ENCODE measurements around the gene CD4.

The CD4 gene

DNA sequence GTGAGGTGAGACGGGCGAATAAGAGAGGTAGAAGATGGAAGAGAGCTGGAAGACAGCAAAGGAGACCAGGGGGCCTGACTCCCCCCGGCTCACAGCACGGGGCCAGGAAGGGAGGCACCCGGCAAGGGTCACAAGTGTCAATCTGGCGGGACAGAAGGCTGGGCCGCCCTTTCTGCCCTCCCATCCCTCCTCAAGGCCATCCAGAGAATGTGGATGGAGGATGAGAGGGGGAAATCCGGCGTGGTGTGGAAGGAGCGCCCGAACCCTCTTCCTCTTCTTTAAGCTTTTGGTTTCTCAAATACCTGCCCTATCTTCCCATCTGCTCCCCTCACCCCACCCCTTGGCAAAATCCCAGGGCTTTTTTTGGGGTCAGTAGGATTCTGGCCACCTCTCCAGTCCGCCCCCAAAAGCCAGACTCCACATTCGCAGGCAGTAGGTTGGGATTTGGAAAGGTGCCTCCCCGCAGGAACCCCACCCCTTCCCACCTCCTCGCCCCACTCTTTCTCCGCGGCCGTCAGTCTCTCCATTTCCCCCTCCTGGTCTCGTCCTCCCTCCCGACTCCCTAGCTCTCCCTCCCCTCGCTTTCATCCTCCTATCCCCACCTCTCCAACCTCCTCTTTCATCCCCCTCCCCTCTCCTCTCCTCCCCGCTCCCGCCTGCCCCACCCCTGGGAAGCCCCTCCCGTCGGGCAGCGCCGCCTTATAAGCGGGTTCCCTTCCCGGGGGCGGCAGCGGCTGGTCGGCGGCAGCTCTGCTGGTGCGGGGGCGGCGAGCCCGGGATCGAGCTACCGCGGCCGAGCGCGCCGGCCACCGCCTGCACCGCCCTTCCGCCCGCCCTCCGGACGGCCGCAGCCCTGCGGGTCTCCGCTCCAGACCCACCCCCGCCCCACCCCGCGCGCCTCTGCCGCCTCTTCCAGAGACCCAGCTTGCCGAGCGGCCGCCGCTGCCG, 23.4 kb upstream of the CD4 start, which contains the start of gene PTMS:
TSS of gene PTMS (plus strand) at position 730 of the 948 bp plus-strand sequence. CDS start 343 bp downstream, outside the sequence.
- peak; percentile 100 for DNase-seq

DNA sequence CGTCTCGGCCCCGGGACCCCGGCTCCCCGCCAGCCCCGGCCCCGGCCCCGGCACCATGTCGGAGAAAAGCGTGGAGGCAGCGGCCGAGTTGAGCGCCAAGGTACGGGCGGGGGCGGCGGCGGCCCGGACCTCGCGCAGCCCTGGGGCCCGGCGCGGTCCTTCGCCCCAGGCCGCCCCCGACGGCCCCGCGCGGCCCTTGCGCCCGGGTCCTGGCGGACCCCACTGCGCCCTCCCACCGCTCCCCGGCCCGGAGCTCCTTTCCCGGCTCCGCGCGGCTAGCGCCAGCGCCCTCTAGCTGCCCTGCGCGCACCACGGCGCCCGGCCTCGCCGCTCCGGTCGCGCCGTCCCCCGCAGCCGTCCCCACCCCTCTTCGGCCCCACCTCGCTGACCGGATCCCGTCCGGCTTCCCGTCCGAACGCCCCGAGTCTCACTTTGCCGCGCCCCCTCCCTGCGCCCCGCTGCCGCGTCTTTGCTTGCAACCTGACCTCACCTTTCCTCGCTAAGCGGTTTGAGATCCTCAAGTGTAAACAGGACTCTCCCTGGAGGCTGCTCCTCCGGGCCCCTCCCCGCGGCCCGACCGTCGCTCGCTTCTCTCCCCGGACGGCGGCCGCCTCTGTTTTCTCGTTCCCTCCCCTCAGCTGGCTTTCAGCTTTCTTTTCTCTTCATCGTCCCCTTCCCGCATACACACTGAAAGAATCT, 22.5 kb upstream of the CD4 start:
- peak; percentile 99 for DNase-seq

DNA sequence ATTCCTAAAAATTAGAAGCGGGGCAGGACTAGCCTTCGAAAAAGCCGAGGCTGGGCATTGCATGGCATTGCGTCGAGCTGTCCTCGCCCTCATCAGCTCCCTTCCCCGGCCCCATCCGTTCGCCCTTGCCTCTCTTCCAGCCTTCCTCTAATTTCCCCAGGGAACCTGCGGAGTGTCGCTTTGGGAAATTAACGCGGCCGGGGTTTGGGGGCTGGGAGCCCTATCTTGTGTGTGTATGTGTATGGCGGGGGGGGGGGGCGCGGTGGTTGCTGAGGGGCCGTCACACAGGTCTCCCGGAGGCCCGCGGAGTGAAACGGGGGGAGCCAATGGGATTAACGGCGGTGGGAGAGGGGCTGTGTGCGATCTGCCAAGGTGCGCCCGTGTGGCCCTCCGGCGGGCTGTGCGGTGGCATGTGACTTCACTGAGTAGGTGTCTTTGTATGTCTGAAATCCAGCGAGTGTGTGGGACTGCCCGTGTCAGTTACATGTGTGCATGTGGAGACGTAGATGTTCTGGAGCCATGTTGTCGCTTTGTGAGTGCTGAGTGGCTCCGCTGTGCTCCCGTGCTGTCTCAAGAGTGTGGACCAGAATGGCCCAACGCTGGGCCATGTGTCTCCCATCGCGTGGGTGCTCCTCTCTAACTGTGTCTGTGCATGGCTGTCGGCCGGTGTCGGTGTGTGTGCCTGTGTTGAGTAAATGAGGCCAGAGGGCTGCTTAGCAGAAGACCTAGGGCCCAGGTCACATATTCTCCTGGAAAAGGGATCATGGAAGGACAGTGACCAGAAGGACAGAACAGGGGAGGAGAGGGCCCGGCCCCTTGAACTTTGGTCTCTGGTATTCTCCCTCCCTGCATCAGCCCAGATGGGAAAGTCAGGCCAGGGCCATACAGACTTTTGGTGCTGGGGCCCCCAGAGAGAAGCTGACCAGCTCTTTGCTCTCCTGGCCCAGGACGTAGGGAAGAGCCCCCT, 21.7 kb upstream of the CD4 start:
- peak; percentile 93 for DNase-seq

DNA sequence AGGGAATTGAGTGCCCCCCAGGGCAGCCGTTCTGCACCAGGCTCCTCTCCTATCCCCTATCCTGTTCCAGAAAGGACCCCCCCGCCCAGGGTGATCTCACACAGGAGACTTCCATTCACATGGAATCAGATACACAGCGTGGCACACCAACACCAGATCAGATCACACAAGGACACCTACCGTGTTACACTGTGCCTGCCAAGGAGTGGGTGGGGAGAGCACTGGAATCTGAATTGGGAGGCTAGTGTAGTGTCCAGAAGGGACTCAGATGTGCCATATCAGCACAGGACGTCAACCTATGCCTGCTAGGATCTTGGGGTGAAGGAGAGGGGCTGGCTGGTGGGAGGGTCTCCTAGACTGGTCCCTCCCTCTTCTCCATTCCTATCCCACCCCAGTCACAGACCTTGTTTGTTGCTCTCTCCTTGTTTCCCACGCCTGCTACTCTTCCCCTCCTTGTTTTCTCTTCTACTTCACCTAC, 20.9 kb upstream of the CD4 start:
- DNase-seq = peak; percentile 88

DNA sequence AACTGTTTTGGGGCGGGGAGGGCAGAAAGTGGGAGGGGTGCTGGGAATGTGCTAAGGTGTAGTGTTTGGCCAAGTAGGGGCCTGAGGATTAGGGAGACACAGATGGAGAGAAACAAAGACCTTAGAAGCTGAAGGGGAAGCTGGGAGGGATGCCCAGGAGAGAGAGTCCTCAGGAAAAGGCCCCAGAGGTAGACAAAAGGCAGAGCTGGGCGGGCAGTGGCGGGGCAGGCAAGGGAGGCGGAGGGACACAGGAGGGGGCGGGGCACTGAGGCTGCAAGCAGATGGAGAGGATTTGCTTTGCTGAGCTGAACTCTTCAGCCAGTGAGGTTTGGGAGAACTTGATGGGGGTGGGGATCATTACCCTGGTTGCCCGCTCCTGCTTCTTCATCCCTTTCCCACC, 20.3 kb upstream of the CD4 start:
- DNase-seq = peak; percentile 99

DNA sequence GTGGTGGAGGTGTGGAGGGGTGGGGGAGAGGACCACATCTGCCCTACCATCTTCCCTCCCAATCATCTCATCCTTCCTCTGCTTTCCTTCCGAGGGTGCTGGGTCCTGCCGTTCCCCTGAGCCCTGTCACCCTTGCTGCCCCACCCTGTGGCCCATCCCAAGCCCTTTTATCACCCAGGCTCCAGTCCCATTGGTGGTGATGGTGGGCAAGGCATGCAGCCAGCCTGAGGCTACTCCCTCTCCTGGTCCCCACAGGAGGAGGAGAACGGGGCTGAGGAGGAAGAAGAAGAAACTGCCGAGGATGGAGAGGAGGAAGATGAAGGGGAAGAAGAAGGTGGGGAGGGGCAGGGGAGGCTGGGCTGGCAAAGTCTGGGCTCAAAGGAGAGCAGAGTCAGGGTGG, 19.7 kb upstream of the CD4 start:
- no peak for DNase-seq

DNA sequence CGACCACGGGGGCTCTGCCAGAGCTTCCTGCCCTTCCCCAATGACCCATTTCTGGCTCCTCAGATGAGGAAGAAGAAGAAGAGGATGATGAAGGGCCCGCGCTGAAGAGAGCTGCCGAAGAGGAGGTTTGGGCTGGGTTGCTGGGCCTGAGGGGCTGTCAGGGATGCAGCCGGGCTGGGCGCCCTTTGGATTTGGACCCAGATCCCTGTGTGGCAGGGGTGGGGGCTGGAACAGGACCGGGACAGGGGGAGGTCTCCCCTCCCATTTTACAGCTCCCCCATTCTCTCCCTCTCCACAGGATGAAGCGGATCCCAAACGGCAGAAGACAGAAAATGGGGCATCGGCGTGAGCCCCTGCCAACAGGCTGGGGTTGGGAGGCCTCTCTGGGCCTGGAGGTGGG, 19.2 kb upstream of the CD4 start:
- no peak for DNase-seq

DNA sequence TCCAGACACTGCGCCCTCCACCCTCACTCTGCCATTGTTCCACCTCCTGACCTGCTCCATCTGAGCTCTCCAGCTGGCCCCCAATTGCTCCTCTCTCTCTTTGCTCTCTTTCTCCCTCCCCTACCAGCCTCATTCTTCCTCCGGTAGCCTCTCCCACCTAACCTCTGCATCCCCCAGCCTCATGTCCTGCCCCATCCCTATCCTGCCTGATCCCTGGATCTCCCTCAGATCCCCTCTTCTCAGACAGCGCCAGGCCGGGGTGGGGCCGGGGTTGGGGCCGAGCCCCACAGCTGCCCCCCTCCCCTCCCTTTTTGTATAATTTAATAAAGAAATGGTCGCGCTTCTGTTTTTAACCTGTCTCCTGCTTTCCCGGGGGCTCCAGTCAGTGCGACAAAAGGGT, 18.7 kb upstream of the CD4 start:
- DNase-seq = no peak

DNA sequence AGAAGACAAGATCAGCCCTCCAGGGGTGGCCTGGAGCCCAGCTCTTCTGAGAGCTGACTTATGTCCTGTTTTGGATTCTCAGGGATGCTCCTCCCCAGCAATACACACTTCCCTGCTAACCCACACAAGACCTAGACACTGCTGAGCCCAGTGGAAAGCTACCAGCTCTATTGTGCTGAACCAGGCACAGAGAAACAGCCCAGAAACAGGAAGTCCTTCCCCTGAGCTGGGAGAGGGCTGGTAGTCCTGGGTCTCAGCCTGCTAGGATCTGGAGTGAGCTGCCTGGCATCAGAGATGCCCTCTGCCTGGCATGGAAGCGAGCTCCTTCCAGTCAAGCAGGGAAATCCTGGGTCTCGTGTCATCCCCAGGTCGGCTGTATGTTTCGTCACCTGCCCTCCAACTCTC, 18.2 kb upstream of the CD4 start:
- no peak for DNase-seq

DNA sequence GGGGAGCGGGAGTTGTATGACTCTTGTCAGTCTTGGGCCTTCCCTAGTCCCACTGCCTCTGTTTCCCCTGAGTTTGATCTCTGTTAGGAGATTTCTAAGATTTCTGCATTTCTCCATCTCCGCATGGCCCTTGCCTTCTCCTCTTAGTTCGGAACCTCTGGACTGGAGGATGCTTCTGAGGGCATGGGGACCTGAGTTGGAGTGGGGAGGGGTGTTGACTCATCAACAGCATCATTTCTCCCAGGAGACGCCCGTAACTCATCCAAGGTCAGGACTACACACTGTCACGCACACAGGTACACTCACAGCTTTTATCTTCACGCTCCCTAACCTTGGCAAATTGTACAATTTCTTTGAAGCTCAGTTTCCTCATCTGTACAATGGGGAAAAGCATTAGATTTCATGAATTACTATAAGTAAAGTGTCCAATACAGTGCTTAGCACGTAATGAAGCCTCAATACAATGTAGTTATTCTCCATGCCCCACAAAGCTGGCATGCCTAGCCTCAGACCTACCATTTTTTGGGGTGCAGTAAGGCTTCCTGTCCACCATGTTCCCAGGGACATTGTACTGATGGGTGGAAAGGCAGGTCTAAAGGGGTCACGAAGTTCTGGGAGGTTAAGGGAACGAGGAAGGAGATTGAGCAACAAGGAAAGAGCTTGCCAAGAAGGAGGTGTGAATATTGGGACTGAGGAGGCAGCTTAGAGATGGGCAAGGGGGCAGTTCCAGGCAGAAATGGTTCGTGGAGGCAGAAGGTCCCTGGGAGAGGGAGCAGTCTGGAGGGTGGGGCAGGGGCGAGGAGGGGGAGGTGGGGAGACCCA, 17.6 kb upstream of the CD4 start:
- DNase-seq = no peak

DNA sequence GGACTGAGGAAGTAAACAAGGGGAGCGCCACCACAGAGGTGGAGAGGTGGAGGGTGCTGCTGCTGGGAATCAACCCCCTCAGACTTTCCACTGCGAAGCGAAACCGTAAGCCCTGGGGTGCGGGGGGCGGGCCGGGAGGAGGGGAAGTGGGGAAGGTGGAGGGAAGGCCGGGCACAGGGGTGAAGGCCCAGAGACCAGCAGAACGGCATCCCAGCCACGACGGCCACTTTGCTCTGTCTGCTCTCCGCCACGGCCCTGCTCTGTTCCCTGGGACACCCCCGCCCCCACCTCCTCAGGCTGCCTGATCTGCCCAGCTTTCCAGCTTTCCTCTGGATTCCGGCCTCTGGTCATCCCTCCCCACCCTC, 17.0 kb upstream of the CD4 start, which contains the start of gene LAG3:
TSS of gene LAG3 (plus strand) at position 190 of the 365 bp plus-strand sequence. CDS start 333 bp downstream, outside the sequence.
- no peak for DNase-seq

DNA sequence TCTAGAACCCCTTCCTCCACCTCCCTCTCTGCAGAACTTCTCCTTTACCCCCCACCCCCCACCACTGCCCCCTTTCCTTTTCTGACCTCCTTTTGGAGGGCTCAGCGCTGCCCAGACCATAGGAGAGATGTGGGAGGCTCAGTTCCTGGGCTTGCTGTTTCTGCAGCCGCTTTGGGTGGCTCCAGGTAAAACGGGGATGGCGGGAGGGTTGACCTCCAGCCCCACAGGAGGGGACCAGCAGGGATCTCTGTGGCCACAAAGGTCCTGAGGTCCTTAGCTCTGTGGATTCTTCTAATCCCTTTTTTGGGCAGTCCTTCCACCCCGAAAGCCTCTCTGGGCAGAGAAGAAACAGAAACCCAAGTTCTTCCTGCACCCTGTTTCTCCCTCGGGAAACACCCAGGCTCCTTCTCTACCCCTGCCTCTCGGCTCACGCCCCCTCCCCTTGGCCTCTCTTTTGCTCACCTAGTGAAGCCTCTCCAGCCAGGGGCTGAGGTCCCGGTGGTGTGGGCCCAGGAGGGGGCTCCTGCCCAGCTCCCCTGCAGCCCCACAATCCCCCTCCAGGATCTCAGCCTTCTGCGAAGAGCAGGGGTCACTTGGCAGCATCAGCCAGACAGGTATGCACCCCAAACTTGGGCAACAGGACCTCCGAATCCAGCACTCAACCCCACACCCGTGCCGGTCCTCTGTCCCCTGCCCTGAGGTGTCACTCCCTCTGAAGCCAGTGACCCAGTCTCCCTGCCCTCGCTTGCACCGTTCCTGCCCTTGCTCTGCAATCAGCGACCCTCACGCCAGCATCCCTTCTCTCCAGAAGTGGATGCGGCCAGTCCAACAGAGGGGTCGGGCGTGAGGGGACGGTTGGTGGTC, 16.4 kb upstream of the CD4 start:
- no peak for DNase-seq

DNA sequence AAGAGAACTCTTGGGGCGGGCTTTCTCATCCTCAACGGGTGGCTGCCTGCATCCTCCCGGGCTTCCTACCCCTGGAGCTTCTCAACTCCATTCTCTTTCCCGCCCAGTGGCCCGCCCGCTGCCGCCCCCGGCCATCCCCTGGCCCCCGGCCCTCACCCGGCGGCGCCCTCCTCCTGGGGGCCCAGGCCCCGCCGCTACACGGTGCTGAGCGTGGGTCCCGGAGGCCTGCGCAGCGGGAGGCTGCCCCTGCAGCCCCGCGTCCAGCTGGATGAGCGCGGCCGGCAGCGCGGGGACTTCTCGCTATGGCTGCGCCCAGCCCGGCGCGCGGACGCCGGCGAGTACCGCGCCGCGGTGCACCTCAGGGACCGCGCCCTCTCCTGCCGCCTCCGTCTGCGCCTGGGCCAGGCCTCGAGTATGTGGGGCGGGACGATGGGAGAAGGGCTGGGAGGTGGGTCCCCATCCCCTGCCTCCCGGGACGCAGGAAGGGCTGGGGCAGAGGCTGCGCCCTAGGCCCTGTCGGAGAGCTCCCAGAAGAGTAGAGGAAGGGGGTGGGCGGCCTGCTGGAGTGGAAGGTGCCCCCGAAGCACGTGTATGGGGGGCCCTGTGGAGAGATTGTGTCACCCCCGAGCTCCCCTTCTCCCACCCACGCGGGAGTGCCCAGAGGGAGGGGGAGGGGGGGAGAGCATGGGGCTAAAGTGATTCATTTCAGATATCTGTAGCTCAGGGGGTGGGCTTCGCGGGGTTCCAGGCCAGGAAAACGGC, 15.6 kb upstream of the CD4 start:
- no peak for DNase-seq

DNA sequence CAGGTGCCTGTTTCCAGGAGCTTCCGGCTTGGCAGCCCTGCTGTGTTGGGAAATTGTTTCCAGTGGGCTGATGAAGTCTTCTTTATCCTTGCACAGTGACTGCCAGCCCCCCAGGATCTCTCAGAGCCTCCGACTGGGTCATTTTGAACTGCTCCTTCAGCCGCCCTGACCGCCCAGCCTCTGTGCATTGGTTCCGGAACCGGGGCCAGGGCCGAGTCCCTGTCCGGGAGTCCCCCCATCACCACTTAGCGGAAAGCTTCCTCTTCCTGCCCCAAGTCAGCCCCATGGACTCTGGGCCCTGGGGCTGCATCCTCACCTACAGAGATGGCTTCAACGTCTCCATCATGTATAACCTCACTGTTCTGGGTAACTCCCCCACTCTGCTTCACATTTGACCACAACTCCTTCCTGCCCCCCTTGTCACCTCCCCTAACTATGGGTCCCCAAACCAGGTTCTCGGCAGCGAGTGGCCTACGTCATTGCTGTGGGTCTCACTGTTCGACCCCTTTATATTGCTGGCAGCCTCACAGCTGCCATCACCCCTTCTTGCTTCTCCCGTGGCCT, 14.7 kb upstream of the CD4 start:
- DNase-seq = no peak

DNA sequence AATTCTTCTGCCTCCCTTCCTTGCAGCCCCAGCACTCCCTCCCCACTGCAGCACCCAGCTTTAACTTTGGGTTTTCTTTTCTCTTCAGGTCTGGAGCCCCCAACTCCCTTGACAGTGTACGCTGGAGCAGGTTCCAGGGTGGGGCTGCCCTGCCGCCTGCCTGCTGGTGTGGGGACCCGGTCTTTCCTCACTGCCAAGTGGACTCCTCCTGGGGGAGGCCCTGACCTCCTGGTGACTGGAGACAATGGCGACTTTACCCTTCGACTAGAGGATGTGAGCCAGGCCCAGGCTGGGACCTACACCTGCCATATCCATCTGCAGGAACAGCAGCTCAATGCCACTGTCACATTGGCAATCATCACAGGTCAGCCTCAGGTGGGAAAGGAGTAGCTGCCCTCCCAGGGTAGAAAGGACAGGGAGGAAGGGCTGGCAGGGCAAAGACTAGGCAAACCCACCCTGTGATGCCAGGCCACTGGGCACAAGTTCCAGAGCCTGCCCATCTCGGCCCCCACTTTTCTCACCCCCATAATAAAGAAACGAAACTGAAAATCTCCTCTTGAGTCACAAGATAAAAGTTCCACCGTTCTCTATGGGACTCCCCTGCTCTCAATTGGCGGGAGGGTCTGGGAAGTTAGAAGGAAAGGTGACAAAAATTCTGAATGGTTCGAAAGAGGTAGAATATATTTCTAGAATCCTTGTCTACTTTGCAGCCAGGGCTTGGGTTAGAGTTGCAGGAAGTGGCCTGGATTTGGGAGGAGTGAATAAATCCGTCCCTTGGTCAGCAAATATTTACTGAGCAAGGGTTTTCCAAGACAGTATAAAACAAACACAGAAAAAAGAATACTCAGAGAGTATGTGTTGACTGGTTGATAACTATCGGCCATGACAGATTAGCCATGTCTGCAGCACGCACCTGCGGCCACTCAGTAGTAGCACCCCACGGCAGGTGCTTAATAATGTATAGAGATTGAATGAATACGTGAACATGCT, 13.8 kb upstream of the CD4 start:
- no peak for DNase-seq

DNA sequence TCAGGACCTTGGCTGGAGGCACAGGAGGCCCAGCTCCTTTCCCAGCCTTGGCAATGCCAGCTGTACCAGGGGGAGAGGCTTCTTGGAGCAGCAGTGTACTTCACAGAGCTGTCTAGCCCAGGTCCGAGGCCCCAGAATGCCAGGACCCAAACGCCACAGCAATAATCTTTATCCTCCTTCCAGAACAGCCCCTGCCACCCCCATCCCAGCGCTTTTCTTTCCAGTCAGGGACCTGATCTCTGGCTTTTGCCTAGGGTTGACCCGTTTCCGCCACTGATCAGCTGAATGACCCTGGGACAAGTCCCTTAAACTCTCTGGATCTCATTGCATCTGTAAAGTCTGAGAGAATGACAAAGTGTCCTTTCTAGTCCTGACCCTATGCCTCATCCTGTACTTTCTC, 11.9 kb upstream of the CD4 start:
- no peak for DNase-seq

DNA sequence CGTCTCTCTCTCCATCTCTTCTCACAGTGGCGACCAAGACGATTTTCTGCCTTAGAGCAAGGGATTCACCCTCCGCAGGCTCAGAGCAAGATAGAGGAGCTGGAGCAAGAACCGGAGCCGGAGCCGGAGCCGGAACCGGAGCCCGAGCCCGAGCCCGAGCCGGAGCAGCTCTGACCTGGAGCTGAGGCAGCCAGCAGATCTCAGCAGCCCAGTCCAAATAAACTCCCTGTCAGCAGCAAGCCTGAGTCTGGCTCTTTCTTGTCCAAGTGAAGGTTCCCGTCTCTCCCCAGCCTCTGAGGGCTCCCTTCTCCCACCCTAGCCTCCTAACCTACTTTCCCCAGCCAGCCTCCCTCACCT, 11.1 kb upstream of the CD4 start:
- peak; percentile 74 for DNase-seq

Measured in NCI-H2171 (cell line).